Measurements from ENCODE around the gene IFNL4.
"Not testable (repeated sequence)": the region's sequence is repeated elsewhere in the genome, so short reads cannot be mapped to it uniquely, and the experiment has no call there.

IFNL4 gene

GRCh38 chr19:39254531-39255345 lies 6.1 kb upstream of the IFNL4 start:
- DNase-seq, result no peak

- no peak for DNase-seq
Measured at GRCh38 chr19:39253374-39254149, 4.9 kb upstream of the IFNL4 start.

GRCh38 chr19:39252458-39252857 lies 3.8 kb upstream of the IFNL4 start:
- no peak for DNase-seq

GRCh38 chr19:39251846-39252245 lies 3.2 kb upstream of the IFNL4 start:
- DNase-seq, result no peak

- DNase-seq, result no peak
Measured at GRCh38 chr19:39251081-39251480, 2.4 kb upstream of the IFNL4 start.

- peak; percentile 62 for DNase-seq
Measured at GRCh38 chr19:39247701-39248664, 673 bp downstream of the IFNL4 start.

GRCh38 chr19:39246951-39247669 lies 1.5 kb downstream of the IFNL4 start:
- peak; percentile 65 for DNase-seq

GRCh38 chr19:39245166-39245565 lies 3.5 kb downstream of the IFNL4 start:
- not testable (repeated sequence) for DNase-seq

- DNase-seq, result not testable (repeated sequence)
Measured at GRCh38 chr19:39244410-39245100, 4.1 kb downstream of the IFNL4 start, which contains the start of gene IFNL3. IFNL3 (minus strand) TSS chr19:39245006; CDS start chr19:39244967, 39 bp downstream.

GRCh38 chr19:39243741-39244140 lies 4.9 kb downstream of the IFNL4 start:
- not testable (repeated sequence) for DNase-seq

GRCh38 chr19:39240421-39240820 lies 8.2 kb downstream of the IFNL4 start:
- DNase-seq, result no peak

- no peak for DNase-seq
Measured at GRCh38 chr19:39238944-39239343, 9.7 kb downstream of the IFNL4 start.

- no peak for DNase-seq
Measured at GRCh38 chr19:39238209-39238608, 10.4 kb downstream of the IFNL4 start.

GRCh38 chr19:39237200-39238184 lies 11.2 kb downstream of the IFNL4 start:
- no peak for DNase-seq

- no peak for DNase-seq
Measured at GRCh38 chr19:39236527-39236926, 12.1 kb downstream of the IFNL4 start.

- no peak for DNase-seq
Measured at GRCh38 chr19:39232708-39233107, 15.9 kb downstream of the IFNL4 start.

- no peak for DNase-seq
Measured at GRCh38 chr19:39230096-39230764, 18.4 kb downstream of the IFNL4 start.

GRCh38 chr19:39224910-39225309 lies 23.7 kb downstream of the IFNL4 start:
- DNase-seq, result no peak

GRCh38 chr19:39223703-39224279 lies 24.9 kb downstream of the IFNL4 start:
- DNase-seq, result peak; percentile 44

All from eye (tissue), 1 donor.